Renal cortex interstitium (tissue), 11 donors: ENCODE data around the gene CFAP53. TPM values are rescaled to one million over a fixed set of nuclear protein-coding genes. Genes with fewer than 3 reads are reported as not detected.

ENCODE experiments used
- DNase-seq, 11 donors: peaks; one replicate each; pipeline ENCODE4 v3.0.0-alpha.2; 2013; ENCODE audit warnings: low read depth in 9 of 11, low spot score in 4 of 11; ENCODE audit errors: extremely low read depth in 1 of 11
- polyA plus RNA-seq, 3 donors: library from polyadenylated mRNA; unstranded; fragments of 120-200 nt; gene quantifications; one replicate each; pipeline ENCODE4 v1.2.1, GENCODE V29; 2013; ENCODE audit not compliant: insufficient read length in 3 of 3

Gene CFAP53
- polyA plus RNA-seq, 3 donors, result 3.5 to 4.3 (median 3.9) TPM

DNA sequence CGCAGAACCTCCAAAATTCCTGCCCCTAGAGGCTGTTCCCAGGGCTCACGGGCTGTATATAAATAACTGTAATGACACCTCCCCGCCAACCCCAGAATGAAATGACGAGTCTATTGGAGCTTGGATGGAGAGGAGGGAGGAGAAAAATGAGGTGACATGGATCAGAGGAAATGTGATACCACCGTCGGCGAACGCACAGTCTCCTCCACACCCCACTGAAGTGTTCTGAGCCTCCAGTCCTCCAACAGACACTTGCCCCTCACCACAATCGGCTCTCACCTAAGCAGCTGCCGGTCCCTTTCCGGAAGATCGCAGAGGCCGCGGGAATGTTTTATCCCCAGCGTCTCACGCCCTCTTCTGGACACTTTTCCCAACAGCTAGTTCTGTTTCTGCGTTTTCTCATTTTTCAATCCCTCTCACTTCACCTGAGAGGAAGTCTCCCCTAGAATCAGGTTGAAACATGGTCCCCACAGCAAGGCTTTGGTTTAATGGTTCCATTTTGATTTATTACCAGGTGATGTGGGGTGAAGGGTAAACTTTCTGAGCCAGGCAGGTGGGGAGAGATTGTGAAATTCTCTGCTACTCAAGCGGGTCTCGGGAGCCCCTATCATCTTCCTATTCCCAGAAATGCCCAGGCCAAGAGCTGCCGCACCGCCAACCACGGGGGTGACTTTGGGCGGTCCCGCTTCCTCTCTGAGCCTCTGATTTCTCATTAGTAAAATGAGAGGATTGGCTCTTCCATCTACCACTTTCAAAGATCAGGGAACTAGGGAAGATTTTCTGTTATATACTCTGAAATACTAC, 62.3 kb downstream of the CFAP53 start:
- DNase-seq, result peak in 8 of 11 donors; percentile 39 to 67 (median 54)

DNA sequence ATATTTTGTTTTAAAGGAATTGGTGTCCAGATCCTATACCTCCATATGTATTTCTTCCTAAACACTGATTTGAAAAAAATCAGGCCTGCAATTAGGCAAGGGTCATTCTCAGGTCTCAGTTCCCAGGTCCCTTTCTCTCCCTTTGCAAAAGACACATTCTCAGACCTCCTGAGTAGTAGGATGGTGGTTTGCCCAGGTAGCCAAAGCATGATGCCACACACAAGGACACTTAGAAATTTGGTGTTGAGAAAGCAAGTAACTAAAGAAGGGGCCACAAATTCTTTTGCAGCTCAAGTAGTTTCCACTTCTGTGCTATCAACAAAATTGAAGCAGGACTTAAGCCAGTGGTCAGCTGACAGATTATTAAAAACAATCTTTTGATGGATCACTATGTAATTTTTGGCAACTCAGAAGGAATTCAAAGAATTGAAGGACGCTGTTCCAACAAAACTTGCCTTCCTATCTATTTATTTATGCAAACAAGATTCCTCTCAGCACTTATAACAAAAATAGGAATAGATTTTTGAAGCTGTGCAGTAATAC, 64.7 kb downstream of the CFAP53 start:
- no peak for DNase-seq

DNA sequence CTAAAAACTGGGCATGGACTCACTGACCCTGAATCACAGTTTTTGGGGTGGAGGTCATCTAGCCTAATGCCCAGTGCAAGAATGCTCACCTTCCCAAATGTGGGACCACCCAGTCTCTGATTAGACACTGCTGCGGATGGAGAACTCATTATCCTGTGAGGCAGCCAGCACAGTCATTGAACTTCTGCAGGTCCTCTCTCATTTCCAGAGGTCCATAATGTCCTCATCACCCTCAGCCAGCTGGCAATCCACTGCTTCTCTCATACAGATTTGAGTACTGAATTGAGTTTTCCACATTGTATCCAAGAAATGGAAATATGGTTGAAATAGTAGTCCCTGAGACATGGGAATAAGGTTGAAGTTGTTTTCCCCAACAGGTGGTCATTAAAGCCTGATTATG, 66.4 kb downstream of the CFAP53 start:
- DNase-seq, result no peak

DNA sequence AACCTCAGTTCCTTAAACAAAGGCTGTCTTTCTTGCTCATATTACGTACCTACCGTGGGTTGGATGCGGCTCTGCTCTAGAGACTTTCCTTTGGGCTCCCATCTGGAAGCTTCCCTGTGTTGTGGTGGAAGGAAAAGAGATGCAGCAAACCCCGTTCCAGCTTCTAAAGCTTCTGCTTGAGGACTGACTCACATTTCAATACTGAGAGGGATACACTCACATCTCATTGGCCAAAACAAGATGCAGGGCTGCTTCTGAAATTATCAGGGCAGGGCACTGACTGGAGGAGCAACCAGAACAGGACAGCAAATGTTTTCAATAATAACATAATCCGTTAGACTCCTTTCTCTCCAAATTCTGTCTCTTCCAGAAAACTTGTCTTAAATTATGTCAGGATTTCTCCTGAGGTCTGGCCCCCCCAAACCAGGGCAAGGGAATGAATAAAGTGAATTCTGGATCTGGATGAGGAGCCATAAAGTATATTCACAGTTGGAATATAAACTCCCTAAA, 66.9 kb downstream of the CFAP53 start:
- DNase-seq, result no peak

DNA sequence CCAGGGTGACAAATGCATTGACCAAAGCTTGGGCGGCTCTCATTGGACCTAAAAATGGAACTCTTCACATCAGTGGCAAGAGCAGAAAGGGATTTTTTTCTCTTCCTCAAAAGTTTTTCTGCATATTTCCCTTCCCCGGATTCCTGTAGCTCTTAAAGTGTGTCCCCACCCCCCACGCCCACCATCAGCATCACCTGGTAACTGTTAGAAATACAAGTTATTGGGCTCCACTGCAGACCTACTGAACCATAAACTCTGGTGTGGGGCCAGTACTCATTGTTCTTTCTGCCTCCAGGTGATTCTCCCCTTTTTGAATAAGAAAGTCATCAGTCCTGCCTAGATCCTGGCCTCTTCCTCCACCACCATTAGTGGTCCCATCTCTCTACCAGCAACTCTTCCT, 70.0 kb downstream of the CFAP53 start:
- DNase-seq, result no peak

DNA sequence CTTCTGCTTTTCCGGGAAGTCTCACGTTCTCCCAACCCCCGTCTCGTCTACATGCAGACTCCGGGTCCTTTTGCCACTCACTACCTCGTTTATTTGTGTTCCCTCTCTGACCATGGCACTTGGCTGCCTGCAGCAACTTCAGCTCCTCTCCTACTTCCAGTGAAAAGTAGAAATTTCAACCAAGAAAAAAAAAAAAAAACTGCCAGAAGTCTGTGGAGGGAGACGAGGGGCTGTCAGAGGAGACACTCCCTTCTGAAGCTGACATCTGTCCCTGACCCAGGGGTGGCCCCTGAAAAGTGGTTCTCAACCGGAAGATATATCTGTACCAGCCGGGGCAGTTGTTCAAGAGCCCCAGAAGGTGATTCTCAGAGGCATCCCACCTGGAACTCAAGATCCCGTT, 70.6 kb downstream of the CFAP53 start:
- no peak for DNase-seq

DNA sequence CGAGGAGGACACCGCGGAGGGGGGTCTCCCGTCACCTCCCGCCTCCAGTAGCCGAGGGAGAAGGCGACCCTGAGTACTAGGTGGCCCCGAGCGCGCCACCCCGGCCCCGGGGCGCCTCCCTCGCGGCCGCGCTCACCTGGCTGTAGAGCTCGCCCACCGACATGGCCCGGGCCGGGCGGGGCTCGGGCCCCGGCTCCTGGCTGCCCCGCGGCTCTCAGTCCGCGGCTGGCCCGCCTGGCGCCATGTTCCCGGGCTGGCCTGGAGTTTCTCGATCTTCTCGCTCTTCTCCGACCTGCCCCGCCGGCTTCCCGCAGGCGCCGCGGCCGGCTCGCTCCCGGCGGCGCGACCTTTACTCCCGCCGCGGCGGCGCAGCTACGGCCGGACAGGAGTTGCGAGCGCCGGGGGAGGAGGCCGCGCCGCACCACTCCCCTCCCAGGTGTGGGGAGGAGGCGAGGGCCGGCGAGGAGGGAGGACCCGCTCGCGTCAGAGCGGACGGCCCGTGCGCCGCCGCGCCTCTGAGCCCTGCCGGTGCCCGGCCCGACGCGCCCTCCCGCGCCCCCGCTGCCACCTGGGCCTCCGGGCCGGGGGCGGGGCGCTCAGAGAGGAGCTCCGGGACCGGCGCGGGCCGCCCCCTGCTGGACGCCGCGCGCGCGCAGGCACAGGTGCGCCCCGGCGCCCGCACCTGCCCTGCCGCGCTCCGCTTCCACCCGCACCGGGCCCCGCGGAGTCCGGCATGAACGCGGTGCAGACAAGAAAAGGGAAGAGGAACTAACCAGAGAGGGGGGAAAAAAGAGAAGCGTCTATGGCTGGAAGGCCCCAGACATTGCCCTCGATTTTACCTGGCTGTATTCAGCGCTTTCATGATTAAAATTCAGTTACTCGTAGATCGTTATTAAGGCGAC, 71.4 kb downstream of the CFAP53 start, which contains the start of gene MYO5B:
TSS of gene MYO5B (minus strand) at position 517 of the 902 bp plus-strand sequence. CDS start at position 163, 354 bp downstream.
- DNase-seq, result peak in 7 of 11 donors; percentile 43 to 72 (median 58)

DNA sequence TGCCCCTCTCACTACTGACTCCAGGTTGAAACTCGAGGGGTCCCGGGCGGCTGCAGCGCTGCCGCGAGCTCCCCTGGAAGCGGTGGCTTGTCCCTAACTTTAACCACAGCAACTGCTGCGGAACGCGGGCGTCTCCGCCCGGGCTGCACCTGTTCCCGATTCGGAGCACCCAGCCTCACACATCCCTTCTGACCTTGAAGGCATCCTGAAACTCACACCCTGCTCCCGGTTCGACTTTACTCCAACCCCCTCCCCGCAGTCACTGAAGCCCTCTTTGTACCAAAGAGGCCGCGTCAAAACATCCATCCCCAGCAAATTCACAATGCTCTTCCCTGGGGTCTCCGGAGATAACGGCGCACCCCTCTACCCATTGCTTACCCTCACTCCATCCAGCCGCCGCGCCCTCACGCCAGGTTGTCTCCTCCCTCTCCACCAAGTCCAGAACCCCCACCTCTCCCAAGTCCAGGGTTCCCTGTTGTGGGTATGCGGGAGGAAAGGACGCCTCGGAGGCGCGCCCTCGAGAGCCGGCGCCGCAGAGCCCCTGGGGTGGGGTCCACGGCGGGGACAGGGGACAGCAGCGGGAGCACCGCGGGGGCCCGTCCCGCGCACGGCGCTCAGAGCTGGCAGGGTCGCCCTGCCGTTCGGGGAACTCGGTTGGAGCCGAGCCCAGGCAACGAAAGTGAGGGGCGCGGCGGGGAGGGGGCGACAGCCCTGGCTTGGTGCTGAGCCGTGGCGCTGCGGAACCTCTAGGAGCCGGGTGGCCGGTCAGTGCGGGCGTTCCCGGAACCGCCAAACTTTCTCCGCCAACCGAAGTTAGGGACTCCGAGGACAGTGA, 72.3 kb downstream of the CFAP53 start:
- DNase-seq, result no peak

DNA sequence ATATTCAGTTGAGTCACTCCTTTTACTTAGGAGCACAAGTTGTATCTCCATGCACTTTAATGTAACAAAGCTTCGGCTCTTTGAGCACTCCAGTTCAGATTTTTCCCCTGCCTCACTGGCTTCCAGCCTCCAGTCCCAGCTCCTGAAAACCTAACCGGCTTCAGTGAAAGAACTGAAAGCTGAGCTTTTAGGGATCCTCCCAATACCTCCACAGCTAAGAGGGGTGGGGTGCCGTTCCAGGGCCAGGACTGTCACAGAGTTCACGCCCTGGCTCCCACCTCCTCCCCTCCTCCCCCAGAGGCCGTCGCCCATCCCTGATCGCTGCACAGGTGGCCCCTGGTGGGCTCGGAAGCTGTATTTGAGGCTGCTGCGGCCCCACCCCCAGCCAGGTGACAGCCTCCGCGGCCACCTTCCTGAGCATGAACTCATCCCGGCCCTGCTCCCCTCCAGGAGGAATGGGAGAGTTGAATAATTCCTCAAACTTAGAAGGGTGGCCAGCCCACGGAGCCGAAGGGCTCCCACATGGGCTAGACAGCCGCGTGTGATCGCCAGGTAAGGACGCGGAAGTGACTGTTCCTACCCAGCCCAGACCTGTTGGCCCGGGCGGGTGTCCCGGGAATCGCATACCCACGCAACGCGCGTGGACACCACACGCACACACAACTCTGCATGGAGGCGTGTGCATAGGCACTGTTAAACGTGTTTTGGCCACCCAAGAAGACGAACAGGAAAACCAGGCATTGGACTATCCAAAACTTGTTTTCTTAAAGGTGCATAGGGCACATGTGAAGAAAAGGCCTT, 73.1 kb downstream of the CFAP53 start:
- DNase-seq, result no peak

DNA sequence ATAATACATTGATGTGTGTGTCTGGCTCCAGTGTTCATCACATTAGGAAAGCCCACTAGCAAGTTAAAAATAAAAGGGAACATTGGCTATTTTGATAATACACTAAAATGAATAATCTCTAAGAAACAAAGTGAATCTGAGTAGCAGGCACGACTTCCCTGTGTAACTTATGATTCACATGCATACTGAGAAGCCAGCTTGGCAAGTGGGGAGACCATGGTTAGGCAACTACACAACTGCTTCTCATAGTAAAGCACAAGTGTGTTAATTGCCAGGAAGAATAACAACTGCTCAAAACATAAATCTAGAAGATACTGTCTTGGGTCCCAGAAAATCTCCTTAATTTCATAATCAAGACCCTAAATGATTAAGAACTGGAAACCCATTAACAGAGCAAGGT, 75.4 kb downstream of the CFAP53 start:
- no peak for DNase-seq

DNA sequence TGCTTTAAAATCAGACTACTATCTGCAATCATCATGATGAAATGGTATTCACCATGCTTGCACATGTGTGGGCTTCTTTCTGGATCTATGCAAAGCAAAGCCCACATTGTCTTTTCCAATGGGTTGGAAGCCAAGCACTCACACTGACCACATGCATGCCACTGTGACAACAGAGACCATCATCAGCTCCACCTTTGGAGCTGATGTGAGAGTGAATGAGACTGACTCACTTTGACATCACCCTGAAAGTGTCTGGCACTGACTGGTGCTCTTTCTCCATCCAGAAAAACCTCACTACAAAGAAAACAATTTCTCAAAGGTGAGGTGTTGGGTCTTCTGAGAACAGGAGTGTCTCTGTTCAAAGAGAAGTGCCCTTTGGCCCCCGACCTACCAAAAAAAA, 76.1 kb downstream of the CFAP53 start:
- no peak for DNase-seq

DNA sequence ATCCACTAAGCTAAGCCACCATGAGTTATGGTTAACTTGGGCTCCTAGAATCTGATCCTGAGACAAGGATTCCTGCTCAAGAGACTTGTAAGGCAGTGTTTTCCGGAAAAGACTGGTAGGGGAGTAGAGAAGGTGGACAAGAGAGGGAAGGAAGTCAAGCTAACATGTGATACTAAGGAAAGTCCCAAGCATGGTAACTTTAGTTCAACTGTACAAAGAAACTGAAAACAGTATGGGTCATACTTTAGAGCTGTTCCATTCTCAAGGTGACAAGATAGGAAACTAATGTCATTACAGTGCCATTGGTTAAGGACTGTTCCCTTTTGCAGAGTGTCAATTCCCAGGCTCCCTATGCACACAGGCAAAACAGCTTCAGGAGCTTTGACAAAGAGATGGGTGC, 77.1 kb downstream of the CFAP53 start:
- no peak for DNase-seq

DNA sequence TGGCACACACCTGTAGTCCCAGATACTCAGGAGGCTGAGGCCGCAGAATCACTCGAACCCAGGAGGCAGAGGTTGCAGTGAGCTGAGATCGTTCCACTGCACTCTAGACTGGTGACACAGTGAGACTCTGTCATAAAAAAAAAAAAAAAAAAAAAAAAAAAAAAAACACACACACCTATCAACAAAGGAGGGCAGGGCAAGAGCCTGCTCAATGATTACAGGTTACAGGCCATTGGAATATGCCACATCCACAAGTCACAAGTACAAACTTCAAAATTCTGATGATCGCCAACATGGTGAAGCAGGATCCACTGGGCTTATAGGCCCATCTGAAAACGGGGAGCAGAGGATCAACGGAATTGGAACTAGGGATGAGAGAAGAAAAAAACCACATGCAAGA, 77.6 kb downstream of the CFAP53 start:
- no peak for DNase-seq

DNA sequence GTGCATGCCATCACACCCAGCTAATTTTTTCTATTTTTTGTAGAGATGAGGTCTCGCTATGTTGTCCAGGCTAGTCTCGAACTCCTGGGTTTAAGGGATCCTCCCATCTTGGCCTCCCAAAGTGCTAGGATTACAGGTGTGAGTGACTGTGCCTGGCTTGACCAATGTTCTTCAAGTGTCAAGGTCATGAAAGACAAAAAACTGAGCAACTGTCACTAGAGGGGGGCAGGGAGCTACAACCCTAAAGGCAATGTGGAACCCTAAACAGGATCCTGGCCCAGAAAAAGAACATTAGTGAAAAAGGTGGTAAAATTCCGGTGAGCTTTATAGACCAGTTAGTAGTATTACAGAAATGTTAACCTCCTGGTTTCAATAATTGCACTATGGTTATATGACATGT, 78.6 kb downstream of the CFAP53 start:
- no peak for DNase-seq

DNA sequence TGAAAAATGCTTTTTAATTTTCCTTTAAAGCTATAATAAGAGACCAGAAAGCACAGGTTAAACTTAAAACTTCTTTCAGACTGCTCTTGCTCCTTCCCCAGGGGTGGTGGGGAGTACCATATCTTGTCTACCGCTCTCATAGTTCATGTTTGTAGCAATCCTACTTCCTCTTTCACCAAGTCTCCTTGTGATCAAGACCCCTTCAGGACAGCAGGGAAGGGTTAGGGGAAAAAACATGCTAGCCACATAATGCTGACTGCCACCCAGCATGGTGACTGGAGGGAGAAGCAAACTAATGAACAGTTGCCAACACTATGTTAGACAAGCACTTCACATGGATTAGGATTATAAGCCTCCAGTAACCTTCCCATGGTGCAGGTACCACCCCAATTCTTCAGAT, 79.9 kb downstream of the CFAP53 start:
- no peak for DNase-seq

DNA sequence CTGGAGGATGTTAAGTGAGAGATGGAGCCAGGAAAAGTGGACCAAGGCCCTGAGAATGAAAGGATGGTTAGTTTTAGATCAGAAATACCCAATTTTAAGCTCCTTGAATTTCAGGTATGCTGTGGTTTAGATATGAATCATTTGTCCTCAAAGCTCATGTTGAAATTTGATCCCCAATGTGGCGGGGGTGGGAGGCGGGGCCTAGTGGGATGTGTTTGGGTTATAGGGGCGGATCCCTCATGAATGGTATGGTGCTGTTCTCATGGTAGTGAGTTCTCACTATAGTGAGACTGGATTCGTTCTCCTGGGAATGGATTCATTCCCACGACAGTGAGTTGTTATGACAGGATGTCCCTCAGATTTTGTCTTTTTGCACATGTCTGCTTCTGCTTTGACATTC, 82.7 kb downstream of the CFAP53 start:
- no peak for DNase-seq

DNA sequence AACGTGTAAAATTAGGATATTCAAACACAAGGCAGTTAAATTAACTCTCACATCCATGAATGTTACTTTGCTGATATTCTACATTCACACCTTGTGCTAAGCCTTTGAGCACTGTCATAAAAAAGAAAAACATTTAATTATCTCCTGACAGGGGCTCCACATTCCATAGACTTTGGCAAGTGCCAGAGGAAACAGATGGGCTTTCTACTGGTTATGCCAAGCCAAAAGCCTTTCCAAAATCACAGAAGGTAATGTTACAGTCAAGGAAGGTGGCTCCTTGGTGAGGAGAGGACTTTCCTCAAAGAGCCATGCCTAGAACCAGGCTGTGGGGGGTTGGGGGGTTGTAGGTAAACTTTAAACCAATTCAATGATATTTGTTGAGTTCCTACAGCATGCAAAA, 83.8 kb downstream of the CFAP53 start:
- DNase-seq, result no peak

DNA sequence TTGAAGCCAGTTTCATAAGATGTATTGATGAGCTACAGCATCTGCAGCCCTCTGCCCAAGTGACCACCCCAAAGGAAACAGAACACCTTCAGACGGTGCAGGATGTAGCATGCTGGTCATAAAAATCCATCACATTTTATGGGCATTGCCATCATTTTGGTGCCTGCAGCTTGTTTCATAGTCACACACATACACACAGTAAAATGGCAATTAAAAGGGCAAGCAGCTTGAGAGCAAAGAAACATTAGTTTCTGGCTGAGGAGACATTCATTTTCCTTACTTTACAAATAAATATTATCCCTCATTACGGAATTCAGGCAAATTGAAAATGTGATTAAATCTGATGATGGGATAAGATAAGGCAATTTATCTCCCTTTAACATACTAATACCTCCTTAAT, 84.7 kb downstream of the CFAP53 start:
- DNase-seq, result no peak
